ENCODE results near the gene CCDC92B.
"Not testable (repeated sequence)": the region's sequence is repeated elsewhere in the genome, so short reads cannot be mapped to it uniquely, and the experiment has no call there.

Gene CCDC92B

DNA sequence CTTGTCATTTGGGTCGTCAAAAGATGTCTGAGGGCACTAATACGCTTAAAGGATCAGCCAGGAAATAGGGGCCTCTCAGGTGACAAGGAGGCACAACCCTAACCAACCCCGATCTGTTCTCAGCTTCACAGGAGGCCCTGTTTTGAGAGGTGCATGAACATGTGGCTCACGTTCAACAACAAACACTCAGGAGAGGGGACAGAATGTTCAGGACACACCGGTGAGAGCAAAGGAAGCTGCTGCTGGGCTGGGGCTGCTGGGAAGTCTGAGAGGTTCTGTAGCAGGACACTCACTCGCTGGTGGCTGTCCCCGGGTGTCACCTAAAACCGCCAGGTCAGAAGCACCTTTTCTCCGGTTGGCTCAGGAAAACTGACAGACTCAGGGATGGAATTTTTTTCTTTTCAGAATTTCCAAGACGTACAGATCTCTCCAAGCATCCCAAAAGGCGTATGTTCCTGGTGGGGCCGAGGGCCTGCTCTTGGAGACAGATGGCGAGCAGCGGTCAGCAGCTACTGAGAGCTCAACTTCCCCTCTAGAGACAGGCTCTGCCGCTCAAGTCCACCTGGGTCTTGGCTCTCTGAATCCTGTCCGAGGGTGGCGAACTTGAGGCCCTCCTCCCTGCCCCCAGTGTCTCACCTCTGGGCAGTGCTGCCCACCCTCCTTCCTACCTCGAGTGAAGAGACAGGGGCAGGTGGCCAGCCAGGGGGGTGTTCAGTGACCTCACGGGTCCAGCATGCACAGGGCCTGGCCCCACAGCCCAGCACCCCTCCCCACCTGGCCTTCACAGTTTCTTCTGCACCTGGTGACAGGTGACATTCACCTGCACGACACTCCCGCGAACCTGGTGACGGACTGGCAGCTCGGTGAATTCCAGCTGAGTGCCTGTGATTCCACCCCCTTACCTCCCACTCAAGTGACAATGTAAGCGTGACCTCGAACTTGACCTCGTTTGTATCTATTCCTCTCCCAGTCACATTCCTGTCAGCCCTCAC lies 60.8 kb downstream of the CCDC92B start:
- DNase-seq = no peak

DNA sequence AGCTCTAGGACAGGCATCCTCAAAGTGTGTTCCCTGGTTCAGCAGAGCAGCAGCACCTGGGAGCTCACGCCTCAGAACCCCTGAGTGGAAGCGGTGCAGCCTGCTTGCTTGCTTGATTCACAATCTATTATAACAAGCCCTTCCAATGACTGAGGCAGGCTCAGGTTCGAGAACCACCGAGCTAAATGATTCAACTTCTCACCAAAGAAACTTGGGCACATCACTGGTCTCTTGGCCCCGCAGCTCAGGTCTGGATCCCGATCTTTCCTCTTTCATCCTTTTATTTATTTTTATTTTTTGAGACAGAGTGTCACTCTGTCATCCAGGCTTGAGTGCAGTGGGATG lies 62.4 kb downstream of the CCDC92B start:
- DNase-seq = no peak

DNA sequence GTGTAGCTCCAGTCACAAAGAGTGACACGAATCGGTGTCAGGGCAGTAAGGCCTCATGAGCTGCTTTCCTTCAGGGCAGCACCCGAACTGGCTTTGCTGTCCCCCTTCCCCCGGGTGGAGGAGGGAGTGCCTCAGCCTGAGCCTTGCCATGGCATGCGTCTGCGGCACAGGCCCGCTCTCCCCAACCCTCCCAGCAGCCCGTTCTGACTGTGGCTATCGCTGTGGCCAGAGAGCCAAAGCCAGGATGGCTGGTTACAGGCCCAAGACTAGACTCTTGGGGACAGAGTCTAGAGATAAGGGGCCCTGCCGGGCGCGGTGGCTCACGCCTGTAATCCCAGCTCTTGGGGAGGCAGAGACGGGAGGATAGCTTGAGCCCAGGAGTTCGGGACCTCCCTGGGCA lies 63.8 kb downstream of the CCDC92B start:
- DNase-seq = no peak

DNA sequence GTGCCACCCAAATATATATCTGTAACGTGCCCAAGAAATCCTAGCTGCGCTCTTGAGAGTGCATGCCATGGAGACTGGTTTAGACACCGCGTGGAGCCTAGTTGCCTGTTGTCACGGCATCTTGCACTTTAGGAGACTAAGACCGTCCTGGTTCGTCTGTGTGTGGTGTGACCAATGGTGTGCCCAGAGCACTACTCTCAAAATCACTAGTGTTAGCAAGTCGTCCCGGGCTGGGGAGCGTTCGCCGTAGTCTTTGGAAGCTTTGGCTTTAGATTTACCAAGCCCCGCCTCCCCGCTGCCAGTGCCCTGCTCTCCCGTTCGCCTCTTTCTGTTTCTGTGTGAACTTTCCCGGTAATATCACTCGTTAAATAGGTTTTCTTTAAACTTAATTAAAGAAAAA lies 64.9 kb downstream of the CCDC92B start:
- DNase-seq = no peak

DNA sequence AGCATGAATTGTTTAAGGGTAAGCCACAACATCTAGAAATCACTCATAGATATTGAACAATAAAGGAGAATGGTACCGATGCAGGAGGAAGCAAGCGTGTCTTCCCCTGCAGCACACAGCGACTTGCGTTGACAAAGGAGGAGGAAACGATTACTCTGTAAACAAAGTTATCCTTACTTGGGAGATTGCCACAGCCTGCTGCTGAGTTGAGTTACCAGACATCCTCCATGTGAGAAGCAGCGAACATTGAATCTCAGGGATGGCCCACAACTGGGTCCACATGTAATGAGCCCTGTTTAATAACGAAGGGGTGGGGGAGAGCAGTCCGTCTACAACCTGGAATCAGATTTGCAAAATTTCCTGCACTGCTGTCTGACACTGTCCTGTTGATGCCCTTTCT lies 65.5 kb downstream of the CCDC92B start:
- no peak for DNase-seq

DNA sequence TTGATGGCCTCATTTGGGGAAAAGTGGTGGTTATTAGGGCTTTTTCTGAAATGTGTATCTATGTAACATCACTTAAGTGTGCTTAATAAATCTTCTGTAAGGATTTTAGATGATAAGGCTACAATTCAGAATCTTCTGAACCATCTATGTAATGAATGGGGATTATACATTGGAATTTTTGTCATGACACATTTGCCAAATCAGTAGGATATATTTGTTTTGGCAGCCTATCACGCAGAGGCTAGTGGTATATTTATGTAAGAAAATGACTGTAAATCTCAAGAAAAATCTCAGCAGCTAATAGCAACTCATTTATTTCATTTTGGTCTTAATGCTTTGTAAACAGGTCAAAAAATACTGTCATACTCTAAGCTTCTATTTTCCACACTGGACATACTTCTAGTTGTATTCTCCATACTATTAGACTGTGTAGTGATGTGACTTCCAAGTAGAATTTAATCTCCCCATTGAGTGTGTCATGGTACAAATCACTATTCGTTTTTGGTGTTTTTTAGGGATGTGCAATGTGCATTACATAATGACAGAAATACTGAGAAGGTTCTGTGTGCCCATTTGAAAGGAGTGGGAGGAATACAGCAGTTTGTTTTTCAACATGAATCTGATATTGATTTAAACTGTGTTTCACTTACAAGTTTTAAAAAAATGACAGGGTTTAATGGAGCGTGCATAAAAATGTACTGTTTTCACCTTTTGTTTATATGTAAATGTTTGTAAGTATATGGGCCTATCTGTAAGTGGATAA lies 67.1 kb downstream of the CCDC92B start:
- no peak for DNase-seq

DNA sequence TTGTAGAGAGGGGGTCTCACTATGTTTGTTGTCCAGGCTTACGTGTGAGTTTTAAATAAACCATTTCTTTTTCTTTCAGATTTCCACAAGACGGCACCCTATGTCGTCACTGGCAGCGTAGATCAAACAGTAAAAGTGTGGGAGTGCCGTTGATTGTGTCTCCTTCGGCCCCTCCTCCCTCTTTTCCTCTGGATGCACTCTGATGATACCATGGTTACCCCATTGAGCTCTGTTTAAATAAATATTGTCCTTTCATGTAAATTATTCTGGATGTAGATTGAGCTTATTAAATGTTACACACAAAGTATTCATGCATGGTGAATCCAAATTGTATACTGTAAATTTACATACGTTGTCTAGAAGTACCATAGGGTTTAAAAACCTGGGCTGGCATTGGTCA lies 67.8 kb downstream of the CCDC92B start:
- DNase-seq = no peak

DNA sequence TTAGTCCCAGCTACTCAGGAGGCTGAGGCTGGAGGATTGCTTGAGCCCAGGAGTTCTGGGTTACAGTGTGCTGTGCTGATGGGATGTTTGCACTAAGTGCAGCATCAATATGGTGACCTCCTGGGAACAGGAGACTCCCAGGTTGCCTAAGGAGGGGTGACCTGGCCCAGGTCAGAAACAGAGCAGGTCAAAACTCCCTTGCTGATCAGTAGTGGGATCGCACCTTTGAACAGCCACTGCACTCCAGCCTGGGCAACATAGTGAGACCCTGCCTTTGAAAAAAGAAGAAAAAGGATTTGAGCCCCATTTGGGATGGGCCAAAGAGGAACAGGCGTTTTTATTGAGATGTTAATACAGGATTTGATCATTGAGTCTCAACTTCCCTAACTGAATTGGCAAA lies 68.5 kb downstream of the CCDC92B start:
- no peak for DNase-seq

DNA sequence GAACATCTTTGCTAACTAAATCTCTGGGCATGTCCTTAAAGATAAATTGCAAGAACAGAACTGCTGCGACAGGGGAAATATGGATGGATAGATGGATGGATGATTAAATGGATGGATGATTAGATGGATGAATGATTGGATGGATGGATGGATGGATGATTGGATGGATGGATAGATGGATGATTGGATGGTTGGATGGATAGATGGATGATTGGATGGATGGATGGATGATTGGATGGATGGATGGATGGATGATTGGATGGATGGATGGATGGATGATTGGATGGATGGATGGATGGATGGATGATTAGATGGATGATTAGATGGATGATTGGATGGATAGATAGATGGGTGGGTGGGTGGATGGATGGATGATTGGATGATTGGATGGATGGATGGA lies 70.2 kb downstream of the CCDC92B start:
- DNase-seq = not testable (repeated sequence)
